HG02852 (cell line): Measurements from ENCODE around the gene ENTPD3.
"Not testable (repeated sequence)": the region's sequence is repeated elsewhere in the genome, so short reads cannot be mapped to it uniquely, and the experiment has no call there.

Source experiments
- ATAC-seq: cut with Tn5 transposase; IDR thresholded peaks from one replicate; pipeline ENCODE4 v1.9.1; 2021; ENCODE audit warnings: mild to moderate bottlenecking, moderate library complexity; ENCODE audit not compliant: unreplicated experiment

Gene ENTPD3

DNA sequence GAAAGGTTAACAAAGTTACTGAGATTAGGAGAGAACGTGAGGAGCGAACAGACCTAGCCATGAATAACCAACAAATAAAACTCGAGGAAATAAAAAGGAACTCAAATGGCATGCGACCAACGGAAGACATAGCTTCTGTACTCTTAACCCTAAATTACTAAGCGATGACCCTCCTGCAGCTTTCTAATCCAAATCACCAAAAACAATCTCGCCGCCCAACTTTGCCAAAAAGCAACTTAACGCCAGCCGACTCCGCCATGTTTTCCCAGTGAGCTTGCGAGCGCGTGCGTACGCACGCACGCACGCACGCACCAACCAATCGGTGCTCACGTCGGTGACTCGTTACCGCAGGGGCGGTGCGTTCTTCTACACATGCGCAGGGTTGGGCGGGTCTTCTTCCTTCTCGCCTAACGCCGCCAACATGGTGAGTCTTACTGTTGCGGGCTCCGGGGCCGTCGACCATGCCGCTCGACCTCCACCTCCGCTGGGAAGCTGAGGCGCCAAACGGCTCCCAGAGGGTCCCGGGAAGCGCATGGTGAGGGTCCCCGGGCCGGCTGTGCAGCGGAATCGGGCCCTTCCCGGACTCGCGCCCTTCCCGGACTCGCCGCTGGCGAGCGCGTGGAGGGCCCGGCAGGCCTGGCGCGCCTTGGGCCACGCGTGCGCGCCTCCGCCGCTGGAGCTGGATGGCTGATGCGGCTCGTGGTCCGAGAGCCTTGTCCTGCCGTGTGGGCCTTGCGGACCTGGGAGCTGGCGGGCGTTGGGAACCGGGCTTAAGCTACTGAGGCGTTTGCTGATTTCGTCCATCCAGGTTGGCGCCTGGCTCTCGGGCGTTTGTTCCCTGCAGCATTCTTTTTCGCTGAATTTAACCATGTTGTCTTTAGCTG, 70.2 kb downstream of the ENTPD3 start, which contains the start of gene RPL14:
RPL14 (plus strand) TSS at position 400 of the 884 bp plus-strand sequence; CDS start at position 533, 133 bp downstream.
- peak; percentile 54 for ATAC-seq

DNA sequence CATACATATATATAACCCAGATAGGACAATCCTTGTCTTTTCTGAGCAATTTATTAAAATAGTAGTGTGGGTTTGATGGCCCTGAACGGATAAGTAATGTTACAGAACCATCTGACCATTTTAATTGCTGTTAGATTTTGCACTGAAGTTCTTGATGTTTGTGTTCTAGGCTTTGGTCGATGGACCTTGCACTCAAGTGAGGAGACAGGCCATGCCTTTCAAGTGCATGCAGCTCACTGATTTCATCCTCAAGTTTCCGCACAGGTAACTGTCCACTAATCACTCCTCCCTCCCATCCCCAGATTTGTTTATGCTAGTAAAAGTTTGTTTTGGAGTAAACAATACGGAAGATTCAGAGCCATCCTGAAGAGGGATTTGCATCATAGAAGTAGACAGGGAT, 71.5 kb downstream of the ENTPD3 start:
- ATAC-seq = no peak

DNA sequence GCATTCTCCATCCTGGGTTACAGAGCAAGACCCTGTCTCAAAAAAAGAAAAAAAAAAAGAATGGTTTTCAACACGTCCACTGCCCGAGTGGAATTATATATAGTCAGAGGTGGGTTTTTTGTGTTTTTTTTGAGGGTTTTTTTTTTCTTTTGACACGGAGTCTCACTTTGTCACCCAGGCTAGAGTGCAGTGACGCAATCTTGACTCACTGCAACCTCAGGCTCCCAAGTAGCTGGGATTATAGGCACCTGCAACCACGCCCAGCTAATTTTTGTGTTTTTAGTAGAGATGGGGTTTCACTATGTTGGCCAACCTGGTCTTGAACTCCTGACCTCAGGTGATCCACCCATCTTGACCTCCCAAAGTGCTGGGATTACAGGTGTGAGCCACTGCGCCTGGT, 73.5 kb downstream of the ENTPD3 start:
- ATAC-seq = not testable (repeated sequence)

DNA sequence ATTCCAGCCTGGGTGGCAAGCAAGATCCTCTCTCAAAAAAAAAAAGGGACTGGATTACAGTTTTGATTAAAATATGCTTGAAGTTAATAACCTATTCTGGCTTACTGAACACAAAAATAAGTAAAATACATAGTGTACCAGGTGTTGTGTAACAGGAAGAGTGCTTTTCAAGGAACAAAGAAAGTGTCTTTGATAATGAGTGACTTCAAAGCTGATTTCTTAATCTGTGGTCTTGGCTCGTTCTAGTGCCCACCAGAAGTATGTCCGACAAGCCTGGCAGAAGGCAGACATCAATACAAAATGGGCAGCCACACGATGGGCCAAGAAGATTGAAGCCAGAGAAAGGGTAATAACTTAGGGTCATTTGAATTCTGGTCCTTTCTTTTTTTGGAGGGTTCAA, 74.2 kb downstream of the ENTPD3 start:
- no peak for ATAC-seq

DNA sequence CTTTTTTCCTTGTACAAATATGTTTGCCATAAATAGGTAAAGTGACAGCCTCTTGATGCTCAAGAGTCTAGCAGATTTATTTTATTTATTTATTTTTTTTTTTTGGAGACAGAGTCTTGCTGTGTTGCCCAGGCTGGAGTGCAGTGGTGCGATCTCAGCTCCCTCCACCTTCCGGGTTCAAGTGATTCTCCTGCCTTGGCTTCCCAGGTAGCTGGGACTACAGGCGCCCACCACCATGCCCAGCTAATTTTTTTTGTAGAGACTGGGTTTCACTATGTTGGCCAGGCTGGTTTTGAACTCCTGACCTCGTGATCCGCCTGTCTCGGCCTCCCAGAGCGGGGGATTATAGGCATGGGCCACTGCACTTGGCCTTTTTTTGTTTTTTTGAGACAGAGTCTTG, 75.9 kb downstream of the ENTPD3 start:
- not testable (repeated sequence) for ATAC-seq

DNA sequence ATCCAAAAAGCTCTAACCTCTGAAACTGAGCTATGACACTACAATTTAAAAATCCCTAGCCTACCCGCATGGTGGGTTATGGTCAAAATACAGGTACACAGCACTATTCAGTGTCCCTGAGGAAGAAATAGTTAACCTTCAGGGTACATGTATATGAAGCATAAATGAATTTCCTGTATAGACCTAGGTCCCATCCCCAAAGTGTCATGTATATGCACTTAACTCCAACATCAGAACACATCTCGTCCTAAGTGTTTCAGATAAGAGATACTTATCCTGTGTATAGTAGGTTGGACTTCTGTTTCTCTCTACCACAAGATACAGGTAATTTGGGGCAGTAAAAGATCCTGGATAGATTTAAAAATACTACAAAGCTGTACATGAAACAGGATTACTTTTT, 76.6 kb downstream of the ENTPD3 start:
- ATAC-seq = no peak

DNA sequence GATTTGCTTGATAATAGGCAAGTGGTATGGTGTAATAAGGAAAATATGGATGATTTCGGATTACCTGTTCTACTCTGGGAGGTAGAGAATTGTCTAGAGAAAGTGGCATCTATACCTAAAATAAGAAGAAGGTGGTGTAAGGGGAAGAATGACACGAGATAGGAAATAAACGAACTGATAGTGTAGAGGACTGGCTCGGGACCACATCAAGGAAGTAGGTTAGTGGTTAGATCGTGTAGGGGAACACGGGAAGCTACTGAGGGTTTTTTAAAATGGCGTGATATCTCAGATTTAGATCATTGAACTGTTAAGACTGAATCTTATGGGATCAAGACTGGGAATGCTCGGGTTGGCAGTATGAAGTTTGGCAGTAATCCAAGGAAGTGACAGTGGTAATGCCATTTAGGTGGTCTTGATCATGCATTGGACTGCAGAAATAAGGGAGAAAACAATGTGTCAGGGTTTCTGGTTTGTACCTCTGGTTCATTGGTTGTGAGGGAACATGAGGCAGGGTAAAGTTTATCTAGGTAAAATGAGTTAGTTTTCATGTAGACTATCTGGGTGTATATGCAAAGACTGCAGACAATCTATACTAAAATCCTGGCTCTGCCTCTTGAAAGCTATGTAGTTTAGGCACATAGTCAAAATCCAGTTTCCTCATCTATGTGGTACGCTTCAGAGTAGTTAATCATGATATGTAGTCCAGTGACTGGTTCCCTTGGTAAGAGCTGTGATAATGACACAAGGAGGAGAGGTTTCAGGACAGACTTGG, 77.5 kb downstream of the ENTPD3 start:
- no peak for ATAC-seq

DNA sequence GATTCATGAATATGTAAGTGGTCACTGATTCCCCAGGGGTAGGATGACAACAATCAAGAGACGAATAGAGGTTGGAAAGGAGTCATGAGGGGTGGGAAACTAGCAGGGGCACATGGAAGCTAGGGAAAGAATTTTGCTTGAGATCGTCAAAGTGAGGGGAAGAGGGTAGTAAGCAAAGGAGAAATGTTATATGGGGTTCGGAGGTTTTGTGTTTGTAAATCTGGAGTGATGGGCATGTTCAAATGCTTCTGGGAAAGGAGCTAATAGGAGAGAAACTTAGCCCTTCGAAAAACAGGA, 78.1 kb downstream of the ENTPD3 start:
- ATAC-seq = no peak

DNA sequence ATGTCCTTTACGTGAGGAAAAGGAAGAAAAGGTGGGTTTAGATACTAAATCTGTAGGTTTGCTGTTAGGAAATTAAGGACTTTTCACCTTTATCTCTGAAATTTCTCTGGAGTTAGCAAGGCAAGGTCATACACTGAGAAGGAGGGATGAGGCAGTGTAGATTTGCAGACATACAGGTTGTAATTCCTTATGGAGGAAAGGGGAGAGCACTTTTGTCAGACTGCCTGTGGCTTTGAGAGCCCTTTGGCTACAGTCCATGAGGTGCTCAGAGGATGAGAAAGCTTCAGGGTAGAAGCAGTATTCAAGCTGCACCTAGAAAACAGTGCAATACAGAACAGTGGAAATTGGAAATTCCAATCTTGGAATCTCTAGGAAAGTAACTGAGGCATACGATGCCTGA, 78.5 kb downstream of the ENTPD3 start:
- no peak for ATAC-seq

DNA sequence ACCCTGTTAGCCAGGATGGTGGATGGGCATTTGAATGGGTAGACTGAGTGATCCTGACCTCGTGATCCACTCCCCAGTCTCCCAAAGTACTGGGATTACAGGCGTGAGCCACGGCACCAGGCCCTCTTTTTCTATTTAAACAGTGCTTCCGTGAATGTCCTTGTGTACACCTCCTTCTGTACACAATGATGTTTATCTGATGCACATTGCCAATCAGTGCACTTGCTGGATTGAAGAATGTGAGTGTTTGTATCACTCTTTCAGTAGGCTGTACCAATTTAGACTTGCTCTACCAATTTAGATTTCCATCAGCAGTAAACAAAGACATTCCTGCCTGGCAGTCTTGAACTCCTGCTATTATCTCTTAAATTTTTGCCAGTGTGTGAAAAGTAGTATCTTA, 81.0 kb downstream of the ENTPD3 start:
- no peak for ATAC-seq

DNA sequence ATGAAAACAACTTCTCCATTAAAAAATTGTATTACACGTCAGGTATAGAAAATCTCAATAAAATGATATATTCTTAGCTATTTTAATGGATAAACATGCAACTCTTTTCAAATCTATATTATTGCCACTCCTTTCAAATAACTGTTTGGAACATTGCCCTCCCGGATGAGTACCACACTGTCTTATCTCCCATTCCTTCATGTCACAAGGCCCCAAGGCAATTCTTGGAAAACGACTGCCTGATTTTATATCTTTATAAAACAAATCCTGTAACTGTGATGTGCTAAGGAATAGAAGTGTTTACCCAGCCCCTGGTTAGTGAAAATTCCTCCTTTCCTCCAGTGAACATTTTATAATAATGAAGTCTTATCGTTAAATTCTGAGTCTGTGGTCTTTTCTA, 83.7 kb downstream of the ENTPD3 start:
- ATAC-seq = no peak

DNA sequence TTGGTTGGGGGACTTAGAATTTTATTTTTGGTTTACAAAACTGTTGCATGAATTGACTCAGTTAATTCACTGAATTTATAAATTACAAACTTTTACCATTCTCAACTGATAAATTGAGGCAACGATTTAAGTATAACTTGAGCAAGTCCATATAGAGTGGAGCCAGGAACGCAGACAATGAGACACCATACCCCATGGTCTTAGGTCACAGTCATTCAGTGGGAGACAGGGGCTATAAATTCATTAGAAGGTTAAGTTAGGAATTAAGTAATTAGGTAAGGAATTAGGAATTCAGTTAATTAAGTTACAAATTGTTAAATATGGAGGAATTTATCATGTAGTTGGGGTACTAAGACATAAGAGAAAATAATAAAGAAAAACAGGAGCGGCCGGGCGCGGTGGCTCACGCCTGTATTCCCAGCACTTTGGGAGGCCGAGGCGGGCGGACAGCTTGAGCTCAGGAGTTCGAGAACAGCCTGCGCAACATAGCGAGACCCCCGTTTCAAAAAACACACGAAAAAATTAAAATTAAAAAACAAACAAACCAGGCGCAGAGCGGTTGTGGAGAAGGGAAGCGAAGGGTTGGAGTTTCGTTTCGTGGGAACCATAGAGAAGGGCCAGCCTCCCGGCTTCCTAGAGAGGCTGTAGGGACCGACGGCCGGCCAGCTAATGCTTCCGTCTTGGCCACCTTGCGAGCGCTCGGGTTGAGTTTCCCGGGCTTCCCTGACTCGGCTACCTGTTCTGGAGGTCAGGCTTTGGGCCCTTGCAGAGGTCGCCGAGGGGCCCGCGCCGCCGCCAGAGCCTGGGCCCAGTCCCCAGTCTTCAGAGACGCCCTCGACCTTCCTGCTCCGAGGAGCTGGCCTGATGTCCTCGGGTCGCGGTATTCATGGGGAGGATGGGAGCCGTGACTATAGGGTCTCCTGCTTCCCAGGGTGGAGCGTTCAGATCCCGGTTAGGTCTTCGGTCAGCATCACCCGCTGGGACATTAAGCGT, 89.8 kb downstream of the ENTPD3 start, which contains the start of gene ZNF619:
ZNF619 (plus strand) TSS at position 645 of the 993 bp plus-strand sequence. CDS start 858 bp downstream, outside the sequence.
- ATAC-seq = peak; percentile 83

DNA sequence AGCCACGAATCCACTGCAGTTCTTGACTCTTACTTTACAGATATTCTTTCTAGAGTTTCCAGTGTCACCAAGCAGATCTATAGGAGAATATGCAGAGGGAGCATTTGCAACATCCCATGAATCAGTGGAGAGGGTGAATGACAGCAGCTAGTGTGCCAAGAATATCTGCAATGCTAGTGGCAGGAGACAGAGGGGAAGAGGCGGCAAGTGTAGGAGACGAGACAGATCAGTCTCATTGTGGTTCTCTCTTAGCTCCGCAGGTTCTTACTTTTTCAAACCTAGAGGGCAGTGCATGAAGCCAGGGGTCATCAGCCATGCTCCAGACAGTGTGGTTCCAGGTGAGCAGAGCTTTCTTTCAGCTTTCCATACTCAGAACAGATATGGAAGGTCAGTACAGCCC, 90.7 kb downstream of the ENTPD3 start:
- no peak for ATAC-seq
